HEK293T (cell line): ENCODE measurements around the gene FBXO38.

Experiments used
- ELF4 ChIP-seq: fragments of 450-650 bp; IDR thresholded peaks from 2 replicates; pipeline ENCODE4 v1.6.1; 2017; ENCODE audit warnings: antibody characterized with exemption
- FOXK2 ChIP-seq: fragments of 450-650 bp; IDR thresholded peaks from 2 replicates; pipeline ENCODE4 v1.6.1; 2016; ENCODE audit warnings: mild to moderate bottlenecking
- SP1 ChIP-seq: fragments of 450-650 bp; IDR thresholded peaks from 2 replicates; pipeline ENCODE4 v1.6.1; 2017
- ZNF384 ChIP-seq: fragments of 450-650 bp; IDR thresholded peaks from 2 replicates; pipeline ENCODE4 v1.6.1; 2016

DNA sequence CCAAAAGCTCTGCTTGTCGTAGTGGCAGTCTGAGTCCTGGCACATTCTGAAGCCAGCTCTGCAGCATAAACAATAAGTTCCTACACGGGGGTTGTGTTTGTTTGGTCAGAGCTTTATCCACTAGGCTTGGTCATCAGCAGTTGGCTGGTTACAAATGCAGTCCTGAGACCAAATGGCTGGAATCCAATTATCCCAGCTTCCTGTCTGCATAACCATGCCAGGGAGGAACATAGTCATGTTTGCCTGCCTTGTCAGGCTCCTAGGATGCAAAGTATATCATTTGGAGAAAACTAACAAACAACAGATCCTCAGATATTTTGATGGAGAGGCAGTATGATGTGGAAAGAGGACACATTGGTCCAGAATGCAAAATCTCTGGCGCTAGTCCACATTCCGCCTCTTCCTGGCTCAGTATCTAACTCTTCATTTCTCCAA lies 85.8 kb downstream of the FBXO38 start:
- TF ChIP-seq SP1 (no peak), ZNF384 (no peak), FOXK2 (no peak), ELF4 (no peak)
